H7 (cell line): Measurements from ENCODE around the gene PSMC3. TPM values are rescaled to one million over a fixed set of nuclear protein-coding genes. Genes with fewer than 3 reads are reported as not detected.
A peak's percentile ranks its signal among the peaks of the same experiment; 100 is the strongest.

Experiments used
- DNase-seq: peaks from one replicate; pipeline ENCODE4 v3.0.0; 2012
- H3K27me3 ChIP-seq: 2 replicates; pipeline ENCODE4 v1.6.0; 2011; ENCODE audit warnings: mild to moderate bottlenecking, low read length; ENCODE audit not compliant: control insufficient read depth, insufficient read depth
- H3K36me3 ChIP-seq: replicated peaks from 2 replicates; pipeline ENCODE4 v1.5.1; 2011; ENCODE audit warnings: low read length; ENCODE audit not compliant: control insufficient read depth, insufficient read depth
- H3K4me3 ChIP-seq: 2 replicates; pipeline ENCODE4 v1.5.1; 2011; ENCODE audit warnings: low read depth, mild to moderate bottlenecking, control low read depth, low read length, moderate library complexity; ENCODE audit not compliant: insufficient read depth
- total RNA-seq: library from RNA; depleted of rRNA; stranded (reverse); fragments of >200 nt; shearing (Covaris generic); gene quantifications from 2 replicates; pipeline ENCODE4 v1.2.3, GENCODE V29; 2014

The PSMC3 gene
- total RNA-seq, 1 experiment from 2014 or later = 162 TPM

DNA sequence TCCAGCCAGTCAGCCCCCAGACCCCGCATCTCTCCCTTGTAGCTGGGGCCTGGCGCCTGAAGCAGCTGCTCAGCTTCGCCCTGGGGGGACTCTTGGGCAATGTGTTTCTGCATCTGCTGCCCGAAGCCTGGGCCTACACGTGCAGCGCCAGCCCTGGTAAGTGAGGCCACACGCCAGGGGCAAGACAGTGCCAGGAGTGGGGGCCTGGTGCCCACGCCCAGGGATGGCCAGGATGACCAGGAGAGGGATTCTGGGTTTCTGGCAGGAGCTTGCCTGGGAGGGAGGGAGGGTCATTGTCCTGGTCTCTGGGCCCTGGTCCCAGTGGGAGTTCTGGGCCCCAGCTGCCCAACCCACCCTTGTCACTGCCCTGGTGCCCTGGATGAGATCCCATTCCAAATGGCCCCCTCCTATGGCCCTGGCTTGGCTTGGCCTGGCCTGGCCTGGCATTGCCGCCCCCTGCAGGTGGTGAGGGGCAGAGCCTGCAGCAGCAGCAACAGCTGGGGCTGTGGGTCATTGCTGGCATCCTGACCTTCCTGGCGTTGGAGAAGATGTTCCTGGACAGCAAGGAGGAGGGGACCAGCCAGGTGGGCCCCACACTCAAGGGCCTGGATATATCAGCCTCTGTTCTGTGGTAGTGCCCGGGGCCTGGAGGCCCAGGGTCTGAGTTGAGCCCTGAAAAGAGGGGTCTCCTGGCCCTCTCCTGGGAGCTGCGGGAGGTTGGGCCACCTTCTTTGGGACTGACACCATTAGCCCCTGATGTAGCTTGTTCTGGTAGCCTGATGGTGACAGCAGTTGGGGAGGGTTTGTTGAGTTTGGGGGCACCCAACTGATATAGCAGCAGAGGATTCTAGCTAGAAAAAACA lies 14.1 kb downstream of the PSMC3 start:
- no peaks in the 10 kb centered on the region for H3K27me3 ChIP-seq
- H3K4me3 ChIP-seq = no peak overlapping the region
- peak; percentile 94 for DNase-seq
- peaks cover 3% of the 10 kb centered on the region for H3K36me3 ChIP-seq

DNA sequence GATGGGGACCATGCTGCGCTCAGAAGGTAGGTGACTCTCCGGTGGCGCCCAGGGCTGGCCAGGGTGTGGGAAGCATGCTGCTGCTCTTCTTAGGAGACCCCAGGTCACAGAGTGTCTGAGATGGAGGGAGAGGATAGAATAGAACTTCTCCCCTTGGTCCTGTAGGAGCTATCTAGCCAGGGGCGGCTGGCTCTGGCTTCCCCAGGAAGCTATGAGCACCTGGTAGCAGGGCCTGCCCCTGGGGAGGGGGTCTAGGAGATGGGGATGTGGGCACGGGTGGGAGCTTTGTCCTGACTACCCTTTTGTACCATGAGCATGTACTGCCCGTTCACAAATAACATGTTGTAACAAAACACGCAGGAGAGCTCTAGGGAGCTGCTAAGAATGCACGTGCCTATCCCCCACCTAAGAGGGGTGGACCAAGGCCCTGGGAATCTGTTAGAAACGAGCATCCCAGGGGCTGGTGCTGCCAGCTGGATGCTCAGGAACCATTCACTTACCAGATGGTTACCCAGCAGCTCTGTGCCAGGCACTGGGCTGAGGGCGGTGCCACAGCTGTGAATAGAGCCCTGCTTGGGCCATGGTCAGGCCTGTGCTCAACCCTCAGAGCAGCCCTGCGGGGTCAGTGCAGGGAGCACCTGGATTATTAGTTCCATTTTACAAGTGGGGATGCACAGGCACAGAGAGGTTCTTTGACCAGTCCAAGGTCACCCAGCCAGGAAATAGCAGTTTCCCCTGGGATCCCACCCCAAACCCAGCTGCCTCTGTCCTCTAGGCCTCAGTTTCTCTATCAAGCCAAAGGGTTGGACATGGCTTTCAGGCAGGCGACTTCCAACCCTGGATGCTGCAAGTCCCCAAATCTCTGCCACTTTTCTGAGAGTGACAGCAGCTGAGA lies 15.6 kb downstream of the PSMC3 start:
- Histone ChIP-seq H3K4me3 (no peak overlapping the region), H3K27me3 (no peaks in the 10 kb centered on the region), H3K36me3 (peaks cover 3% of the 10 kb centered on the region)
- no peak for DNase-seq

DNA sequence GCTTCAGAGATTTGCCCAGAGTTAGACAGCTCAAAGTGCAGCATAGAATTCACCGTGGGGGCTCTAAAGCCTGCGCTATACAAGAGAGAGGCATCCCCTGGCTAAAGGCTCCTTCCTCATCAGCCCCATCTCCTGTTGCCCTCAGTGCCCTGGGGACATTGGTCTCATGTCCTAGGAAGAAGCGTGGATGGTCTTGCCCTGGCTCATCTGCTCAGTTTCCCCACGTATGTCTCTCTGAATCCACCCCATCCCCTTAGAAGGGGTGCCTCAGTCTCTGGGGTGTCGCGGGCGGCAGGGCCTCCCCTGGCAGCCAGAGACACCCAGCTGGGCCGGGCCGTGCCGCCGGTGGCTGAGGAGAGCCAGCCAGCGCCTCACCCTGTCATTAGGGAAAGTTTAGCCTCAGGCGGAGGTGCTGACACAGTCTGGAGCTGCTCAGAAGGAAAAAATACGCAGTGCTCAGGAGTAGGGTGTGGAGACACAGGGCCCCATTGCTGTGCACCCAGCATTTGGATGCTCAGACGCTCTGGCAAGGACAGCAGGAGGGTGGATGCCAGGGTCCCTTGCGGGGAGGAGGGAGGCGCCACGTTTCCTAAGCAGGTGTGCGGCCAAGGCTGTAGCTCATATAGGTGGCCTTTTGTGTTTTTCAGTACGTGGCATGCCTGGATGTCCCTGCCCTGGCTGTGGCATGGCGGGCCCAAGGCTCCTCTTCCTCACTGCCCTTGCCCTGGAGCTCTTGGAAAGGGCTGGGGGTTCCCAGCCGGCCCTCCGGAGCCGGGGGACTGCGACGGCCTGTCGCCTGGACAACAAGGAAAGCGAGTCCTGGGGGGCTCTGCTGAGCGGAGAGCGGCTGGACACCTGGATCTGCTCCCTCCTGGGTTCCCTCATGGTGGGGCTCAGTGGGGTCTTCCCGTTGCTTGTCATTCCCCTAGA lies 16.5 kb downstream of the PSMC3 start:
- Histone ChIP-seq H3K4me3 (no peak overlapping the region; the same call in 1 of the 2 replicates), H3K36me3 (peaks cover 3% of the 10 kb centered on the region), H3K27me3 (no peaks in the 10 kb centered on the region)
- DNase-seq = peak; percentile 52

DNA sequence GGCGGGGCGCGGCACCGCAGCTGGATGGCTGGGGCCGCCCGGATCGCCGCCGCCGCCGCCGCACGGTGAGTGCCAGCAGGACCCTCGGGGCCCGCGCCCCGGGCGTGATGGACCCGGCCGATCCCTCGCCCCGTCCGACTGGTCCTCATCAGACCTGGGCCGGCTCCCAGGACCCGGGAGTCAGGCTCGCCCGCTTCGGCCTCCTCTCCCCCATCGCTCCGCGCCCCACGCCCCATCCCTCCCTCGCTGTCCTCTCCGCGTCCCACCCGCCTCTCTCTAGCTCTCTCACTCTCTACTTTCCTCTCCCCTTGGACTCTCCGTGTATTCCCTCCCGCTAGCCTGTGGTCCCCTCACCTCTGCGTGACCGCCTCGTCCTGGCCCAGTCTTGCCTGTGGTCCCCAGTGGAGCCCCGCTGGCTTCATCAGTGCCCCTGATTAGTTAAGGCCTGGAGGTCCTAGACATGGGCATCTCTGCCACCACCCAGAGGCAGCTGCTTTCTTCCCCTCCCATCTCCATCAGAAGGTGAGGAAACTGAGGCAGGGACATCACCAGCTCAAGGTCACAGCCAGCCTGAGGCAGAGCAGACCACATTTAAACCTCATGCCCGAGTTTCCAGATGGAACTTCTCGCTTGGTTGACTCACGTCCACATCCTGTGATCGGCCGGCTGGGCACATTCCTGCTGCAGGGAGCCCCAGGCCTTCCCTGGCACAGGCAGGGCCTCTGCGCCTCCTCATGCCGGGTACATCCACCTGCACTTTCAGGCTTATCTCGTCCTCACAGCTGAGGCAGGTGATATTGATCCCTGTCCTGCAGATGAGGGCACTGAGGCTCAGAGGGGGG lies 17.4 kb downstream of the PSMC3 start:
- peaks cover 3% of the 10 kb centered on the region for H3K36me3 ChIP-seq
- H3K27me3 ChIP-seq = no peaks in the 10 kb centered on the region
- peak overlapping the region; percentile 84 for H3K4me3 ChIP-seq
- DNase-seq = peak; percentile 69

DNA sequence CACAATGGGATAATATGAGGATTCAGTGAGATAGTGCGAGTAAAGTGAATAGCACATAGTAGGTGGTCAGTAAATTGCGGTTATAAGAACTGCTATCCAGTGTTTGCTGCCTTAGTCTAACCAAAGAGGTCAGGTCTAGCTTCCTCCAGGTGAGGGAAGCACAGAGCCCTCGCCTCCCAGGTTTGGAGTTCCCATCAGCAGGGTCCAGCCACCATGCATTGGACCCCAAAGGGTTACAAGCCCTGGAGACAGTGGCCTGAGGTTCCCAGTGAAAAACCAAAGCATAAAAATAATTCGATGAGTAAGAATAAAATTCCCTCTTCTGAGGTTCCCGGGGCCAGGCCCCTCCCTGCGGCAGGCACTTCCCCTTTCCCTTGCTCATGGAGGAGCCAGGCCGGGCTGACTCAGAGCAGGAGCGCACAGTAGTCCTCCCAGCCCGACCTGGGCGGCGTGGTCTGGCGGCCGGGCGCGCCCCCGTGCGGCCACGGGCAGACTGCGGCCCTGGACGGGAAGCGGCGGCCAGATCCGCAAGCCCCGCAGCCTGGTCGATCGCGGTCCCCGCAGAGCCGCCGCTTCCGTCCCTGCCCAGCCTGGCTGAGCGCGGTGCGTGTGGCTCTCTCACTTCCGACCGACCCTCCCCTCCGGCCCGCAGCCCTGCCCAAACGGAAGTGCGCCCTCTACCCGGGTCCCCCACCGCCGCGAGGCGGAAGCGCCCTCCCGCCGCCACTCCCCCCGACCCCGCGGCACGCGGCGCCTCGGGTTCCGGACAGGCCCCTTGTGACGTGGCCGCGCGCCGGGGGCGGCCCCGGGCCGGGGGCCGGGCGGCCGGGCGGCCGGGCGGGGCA lies 18.3 kb downstream of the PSMC3 start, which contains the start of gene SLC39A13:
TSS of gene SLC39A13 (plus strand) at position 845 of the 845 bp plus-strand sequence. CDS start 1,505 bp downstream, outside the sequence.
- H3K36me3 ChIP-seq = no peaks in the 10 kb centered on the region; the same call in 1 of the 2 replicates
- DNase-seq = peak; percentile 100
- no peaks in the 10 kb centered on the region for H3K27me3 ChIP-seq
- peak within 1 kb of the TSS; percentile 84 for H3K4me3 ChIP-seq

DNA sequence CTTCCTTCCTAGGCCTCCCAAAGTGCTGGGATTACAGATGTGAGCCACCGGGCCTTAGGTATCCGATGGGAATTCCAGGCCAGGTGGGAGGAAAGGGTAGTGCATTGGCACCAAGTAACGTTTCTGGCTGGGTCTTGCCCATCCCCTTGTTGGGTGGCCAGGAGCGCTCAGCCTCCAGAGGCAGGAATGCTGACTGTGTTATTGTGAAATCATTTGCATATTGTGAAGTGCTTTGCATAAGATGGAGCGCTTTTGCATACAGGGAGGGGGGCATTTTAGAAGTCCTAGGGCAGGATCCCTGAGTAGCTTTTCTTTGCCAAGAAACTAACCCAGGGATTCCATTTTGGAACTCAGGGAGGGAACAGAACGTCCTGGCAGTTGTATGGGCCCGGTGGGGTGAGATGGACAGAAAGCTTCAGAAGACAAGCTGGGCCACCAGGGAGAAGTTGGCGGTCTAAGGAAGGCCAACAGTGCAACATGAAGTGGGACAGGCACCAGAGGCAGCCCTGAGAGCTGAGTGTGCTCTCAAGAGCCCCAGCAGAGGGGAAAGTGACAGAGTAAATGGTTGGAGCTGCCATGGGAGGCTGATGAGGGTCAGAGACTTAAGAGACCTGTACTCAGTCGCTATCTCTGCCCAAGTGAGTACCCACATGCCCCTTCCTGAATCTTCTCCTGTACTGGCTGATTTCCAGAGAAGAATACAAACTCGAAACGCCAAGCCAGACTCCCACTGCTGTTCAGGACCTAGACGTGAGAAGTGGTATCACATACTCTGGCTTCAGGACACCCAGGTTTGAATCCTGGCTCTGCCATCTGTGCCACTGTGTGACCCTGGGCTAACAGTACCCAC lies 19.1 kb downstream of the PSMC3 start:
- Histone ChIP-seq H3K27me3 (no peaks in the 10 kb centered on the region), H3K4me3 (peak overlapping the region; percentile 48), H3K36me3 (no peaks in the 10 kb centered on the region)
- peak; percentile 74 for DNase-seq

DNA sequence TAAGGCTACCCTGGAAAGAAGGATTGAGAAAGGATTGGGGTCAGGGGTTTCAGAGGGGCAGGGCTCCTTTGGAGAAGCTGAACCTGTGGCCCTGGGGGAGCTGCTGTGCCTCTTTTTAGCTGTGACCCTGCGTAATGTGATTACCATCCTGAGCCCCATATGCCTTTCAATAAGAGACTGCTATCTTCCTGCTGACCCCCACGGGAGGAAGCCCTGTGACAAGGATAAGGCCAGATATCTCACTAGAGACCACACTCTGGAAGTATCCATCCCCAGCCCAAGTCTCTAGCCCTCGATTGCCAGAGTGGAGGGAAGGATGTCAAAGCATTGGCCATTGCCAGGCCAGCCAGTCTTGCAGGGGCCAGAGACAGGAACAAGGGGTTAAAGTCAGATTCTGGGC lies 22.7 kb downstream of the PSMC3 start:
- Histone ChIP-seq H3K4me3 (no peak overlapping the region), H3K27me3 (no peaks in the 10 kb centered on the region), H3K36me3 (no peaks in the 10 kb centered on the region)
- DNase-seq = no peak

DNA sequence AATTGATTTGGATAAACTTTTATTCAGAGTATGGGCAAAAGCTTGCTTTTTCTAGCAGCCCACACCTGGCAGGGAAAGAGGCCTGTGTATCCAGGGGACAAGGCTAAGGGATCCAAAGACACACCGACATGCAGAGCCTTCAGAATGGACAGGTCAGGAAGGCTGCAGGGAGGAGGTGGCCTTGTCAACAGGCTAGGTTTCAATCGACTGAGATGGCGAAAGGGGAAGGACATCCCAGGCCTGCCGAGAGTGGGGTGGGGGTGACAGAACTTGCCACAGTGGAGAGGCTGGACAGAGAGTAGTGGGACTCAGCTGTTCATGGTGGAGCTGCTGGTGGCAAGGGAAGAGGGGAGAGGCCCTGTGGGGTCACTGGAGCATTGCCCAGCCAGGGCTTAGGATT lies 23.1 kb downstream of the PSMC3 start:
- DNase-seq = no peak
- Histone ChIP-seq H3K27me3 (no peaks in the 10 kb centered on the region), H3K36me3 (no peaks in the 10 kb centered on the region), H3K4me3 (no peak overlapping the region)

DNA sequence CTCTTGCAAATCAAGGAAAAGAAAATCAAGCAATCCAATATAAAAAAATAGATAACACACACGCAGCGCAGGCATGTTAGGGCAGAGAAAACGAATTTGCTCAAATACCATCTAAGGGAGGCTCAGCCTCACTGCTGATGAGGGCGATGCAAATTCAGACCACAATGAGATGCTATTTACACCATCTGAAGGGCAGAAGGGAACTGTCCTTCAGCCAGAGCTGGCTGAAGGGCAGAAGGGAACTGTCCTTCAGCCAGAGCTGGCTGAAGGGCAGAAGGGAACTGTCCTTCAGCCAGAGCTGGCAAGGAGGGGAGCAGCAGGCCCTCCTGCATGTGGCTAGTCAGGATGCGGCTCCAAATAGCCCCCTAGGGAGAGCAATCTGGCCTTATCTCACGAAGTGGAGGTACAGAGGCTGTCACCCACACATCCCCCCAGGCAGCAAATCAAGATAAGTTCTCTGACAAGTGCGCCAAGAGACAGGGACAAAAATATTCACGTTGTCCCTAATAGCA lies 25.4 kb downstream of the PSMC3 start:
- no peaks in the 10 kb centered on the region for H3K36me3 ChIP-seq
- H3K27me3 ChIP-seq = no peaks in the 10 kb centered on the region
- DNase-seq = no peak
- peak overlapping the region; percentile 44 for H3K4me3 ChIP-seq

DNA sequence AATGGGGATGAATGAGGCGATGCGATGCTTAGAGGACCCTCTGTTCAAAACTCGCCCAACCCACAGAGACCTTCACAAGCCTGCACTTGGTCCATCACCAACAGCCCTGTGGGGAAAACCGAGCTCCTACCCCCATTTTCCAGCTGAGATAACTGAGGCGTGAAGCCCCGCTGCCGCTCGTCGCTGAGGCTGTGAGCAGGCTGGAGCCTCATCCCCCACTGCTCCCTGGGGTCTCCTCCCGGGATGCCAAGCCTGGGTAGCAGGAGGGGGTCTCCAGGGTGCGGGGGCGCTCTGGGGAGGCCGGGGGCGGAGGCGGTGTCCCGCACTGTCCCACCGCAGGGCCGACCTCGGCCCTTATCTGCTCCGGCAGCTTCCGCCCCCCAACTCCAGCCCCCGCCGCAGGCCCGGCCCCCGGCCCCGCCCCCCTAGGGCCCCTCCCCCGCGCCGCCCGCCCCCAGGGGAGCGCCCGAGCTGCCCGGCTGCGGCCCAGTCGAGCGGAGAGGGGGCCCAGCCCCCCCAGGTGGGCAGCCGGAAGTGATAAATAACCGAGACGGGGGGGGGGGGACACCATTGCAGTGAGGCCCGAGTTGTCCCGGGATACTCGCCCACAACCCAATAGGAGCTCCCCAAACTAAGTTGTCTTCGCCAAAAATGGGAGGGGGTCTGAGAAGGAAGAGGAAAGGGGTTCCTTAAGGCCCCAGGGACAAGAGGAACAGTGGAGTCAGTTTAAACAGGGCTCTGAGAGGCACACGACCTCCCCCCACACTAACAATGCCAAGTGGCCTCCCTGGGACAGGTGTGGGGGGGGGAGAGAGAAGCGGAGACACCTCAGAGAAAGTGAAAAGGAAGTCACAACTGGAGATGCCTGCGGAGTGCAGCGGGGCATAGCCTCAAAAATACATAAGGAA lies 26.1 kb downstream of the PSMC3 start:
- DNase-seq = peak; percentile 96

DNA sequence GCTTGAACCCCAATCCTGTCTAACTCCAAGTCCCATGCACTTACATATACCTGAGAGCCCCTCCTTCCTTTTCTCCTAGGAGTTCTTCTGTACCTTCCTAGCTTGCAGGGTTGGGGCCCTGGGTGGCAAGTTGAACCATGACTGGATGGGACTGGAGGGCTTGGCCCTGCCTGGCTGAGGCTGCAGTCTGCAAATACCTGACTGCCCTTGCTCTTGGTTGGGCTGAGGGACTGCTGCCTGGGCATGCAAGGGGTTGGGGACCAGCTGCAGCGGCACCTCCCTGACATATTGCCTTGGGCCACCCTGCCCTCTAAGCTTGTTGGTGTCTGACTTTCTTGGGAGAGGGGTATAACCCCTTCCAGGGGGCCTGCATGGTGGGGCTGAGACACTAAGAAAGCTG lies 27.7 kb downstream of the PSMC3 start:
- Histone ChIP-seq H3K27me3 (no peaks in the 10 kb centered on the region), H3K4me3 (no peak overlapping the region), H3K36me3 (no peaks in the 10 kb centered on the region)
- DNase-seq = no peak

More for the DNA sequence above, 26.1 kb downstream of the PSMC3 start:
- Histone ChIP-seq H3K36me3 (no peaks in the 10 kb centered on the region), H3K4me3 (peak overlapping the region; percentile 54), H3K27me3 (no peaks in the 10 kb centered on the region)
